Prostate gland (tissue), 2 donors: ENCODE measurements around the gene MARK2. TPM values are rescaled to one million over a fixed set of nuclear protein-coding genes. Genes with fewer than 3 reads are reported as not detected.

Source experiments
- DNase-seq: peaks from one replicate; pipeline ENCODE4 v3.0.0-alpha.2; 2019; ENCODE audit warnings: low spot score
- H3K27ac ChIP-seq, 2 donors: fragments of 200-600 bp; sonication (generic); 2 replicates each; pipeline ENCODE4 v1.5.1; 2017 to 2019
- H3K27me3 ChIP-seq: fragments of 200-600 bp; sonication (generic); replicated peaks from 2 replicates; pipeline ENCODE4 v1.5.1; 2019; ENCODE audit not compliant: insufficient read depth
- H3K36me3 ChIP-seq, 2 donors: fragments of 200-600 bp; sonication (generic); 1 replicate in 1 of 2; 2 replicates in 1 of 2; pipeline versions ENCODE4 v1.5.1 to v1.8.1; 2017 to 2019
- H3K4me1 ChIP-seq: fragments of 200-600 bp; sonication (generic); replicated peaks from 2 replicates; pipeline ENCODE4 v1.5.1; 2019
- H3K4me3 ChIP-seq, 2 donors: fragments of 200-600 bp; sonication (generic); 2 replicates each; pipeline ENCODE4 v1.5.1; 2017 to 2019
- H3K9me3 ChIP-seq: fragments of 200-600 bp; sonication (generic); 2 replicates; pipeline ENCODE4 v1.5.1; 2017
- POLR2A ChIP-seq: fragments of 450-650 bp; IDR thresholded peaks from one replicate; pipeline ENCODE4 v1.6.1; 2016; ENCODE audit warnings: antibody characterized with exemption, mild to moderate bottlenecking
- POLR2AphosphoS5 ChIP-seq: sonication (generic); formaldehyde crosslinking; IDR thresholded peaks from one replicate; pipeline ENCODE4 v1.6.1; 2017; ENCODE audit warnings: antibody characterized with exemption
- WGBS: methylation state at CpG from one replicate; pipeline ENCODE4 v1.1.5; 2018; 5-methylcytosine and 5-hydroxymethylcytosine counted together
- intact Hi-C: fragments of 100-400 bp; cut with DNase I; formaldehyde crosslinking; loops from one replicate; pipeline ENCODE4 v1.14.2; 2022
- total RNA-seq, 2 donors: library from RNA; depleted of rRNA; stranded (reverse); fragments of >200 nt; gene quantifications; one replicate each; pipeline ENCODE4 v1.1.0, GENCODE V29; 2016
- TF ChIP-seq, protein P1 (sequence below), 4 experiments: fragments of 200-600 bp in 2 of 4; fragments of 450-650 bp in 2 of 4; sonication (generic) in 2 of 4; IDR thresholded peaks; 1 replicate in 3 of 4; 2 replicates in 1 of 4; pipeline ENCODE4 v1.5.1; 2016 to 2019; ENCODE audit warnings: antibody characterized with exemption in 4 of 4, mild to moderate bottlenecking in 2 of 4, moderate library complexity in 2 of 4

The MARK2 gene
- total RNA-seq, 2 donors from 2014 or later: 65.4 to 67.2 TPM

DNA sequence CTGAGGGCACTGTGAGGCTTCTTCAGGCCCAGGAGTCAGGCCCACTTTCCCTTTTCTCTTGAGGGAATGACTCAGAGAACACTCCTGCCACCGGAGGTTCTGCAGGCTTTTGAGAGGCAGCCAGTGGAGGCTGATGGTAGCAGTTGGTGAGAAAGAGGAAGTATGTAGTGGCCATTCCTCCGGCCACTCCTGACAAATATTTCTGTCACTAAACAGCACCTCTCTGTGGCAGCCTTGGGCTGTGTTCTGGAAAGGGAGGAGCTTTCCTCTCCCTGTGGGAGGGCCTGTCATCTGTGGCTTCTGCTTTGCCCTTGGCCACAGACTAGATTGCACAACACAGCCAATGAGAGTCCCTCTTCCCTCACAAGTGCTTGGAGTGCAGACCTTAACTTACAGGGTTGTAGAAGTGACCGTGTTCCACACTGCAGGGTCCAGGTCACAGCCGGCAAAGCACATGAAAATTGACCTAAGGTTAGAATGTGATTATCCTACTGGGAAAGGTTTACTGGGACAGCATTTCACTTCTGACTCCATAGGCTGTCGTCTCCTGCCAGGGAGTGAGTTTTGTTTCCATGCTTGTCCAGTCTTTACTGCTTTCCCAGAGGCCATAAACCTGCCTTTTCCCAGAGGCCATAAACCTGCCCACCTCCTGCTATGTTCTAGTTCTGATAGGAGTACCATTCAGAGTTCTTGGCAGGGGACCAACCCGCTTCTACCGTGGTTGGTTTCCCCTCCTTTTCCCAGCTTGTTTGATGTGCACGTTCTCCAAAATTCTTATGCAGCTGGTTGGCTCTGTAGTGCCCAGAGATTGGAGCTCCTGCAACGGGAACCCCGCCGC is 33.3 kb downstream of the MARK2 start:
- Histone ChIP-seq H3K9me3 (no peaks in the 10 kb centered on the region), H3K36me3 (no peaks in the 10 kb centered on the region), H3K27ac (peak overlapping the region; percentile 39 to 83), H3K27me3 (no peaks in the 10 kb centered on the region), H3K4me3 (peak overlapping the region in 1 of 2 donors; percentile 11), H3K4me1 (peaks cover 44% of the 10 kb centered on the region)
- DNase-seq: peak; percentile 92
- TF ChIP-seq POLR2AphosphoS5 (peak; percentile 94), POLR2A (peak; percentile 40)
- TF ChIP-seq, protein P1, sequence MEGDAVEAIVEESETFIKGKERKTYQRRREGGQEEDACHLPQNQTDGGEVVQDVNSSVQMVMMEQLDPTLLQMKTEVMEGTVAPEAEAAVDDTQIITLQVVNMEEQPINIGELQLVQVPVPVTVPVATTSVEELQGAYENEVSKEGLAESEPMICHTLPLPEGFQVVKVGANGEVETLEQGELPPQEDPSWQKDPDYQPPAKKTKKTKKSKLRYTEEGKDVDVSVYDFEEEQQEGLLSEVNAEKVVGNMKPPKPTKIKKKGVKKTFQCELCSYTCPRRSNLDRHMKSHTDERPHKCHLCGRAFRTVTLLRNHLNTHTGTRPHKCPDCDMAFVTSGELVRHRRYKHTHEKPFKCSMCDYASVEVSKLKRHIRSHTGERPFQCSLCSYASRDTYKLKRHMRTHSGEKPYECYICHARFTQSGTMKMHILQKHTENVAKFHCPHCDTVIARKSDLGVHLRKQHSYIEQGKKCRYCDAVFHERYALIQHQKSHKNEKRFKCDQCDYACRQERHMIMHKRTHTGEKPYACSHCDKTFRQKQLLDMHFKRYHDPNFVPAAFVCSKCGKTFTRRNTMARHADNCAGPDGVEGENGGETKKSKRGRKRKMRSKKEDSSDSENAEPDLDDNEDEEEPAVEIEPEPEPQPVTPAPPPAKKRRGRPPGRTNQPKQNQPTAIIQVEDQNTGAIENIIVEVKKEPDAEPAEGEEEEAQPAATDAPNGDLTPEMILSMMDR (IDR thresholded peaks at IDR 0.05): peak in 3 of 4 experiments; percentile 59 to 85 (median 69)
- intact Hi-C loops: no loop called here
- 6% methylated on average over 11 of the region's 11 CpGs for WGBS

DNA sequence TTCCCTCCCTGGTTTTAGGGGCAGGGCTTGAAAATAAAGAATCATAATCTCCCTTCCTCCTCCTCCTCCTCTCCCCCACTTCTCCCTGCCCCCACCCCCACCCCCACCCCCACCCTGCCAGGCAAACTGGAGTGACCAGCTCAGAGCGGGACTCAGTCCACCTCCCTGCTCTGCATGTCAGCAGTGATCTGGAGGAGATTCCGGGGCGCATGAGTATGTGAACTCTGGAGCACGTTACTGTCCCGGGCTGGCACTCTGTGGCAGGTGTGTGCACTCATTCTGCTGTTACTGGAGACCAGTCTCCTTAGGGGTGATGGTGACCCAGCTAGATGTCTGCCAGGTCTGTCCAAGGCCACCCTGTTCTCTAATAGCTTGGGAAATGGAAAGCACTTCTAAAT is 33.9 kb downstream of the MARK2 start:
- TF ChIP-seq POLR2AphosphoS5: no peak
- Histone ChIP-seq H3K27me3 (no peaks in the 10 kb centered on the region), H3K27ac (peak overlapping the region; percentile 39 to 83), H3K36me3 (no peaks in the 10 kb centered on the region), H3K4me1 (peaks cover 41% of the 10 kb centered on the region), H3K4me3 (peak overlapping the region in 1 of 2 donors; percentile 11), H3K9me3 (no peaks in the 10 kb centered on the region)
- 41% methylated on average over 5 of the region's 5 CpGs for WGBS
- intact Hi-C loops: no loop called here
- DNase-seq: peak; percentile 38

DNA sequence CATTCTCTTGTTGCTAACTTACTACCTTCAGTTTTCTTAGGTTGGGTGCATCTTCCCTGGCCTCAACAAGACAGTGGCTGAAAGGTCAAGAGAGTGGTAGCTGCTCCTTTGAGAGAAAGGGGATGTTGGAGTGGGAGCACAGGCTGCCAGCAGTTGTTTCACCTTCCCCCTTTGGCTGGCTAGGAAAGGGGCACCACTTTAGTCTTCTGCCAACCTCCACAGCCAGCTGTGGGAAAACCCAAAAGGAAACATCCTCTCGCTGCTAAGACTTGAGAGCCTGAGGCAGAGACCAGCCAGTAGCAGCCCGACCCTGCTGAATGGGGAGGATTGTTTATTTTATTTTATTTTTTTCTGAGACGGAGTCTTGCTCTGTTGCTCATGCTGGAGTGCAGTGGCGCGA is 34.4 kb downstream of the MARK2 start:
- Histone ChIP-seq H3K4me3 (no peak overlapping the region), H3K27ac (peak overlapping the region; percentile 39 to 83), H3K9me3 (no peaks in the 10 kb centered on the region), H3K36me3 (no peaks in the 10 kb centered on the region), H3K27me3 (no peaks in the 10 kb centered on the region), H3K4me1 (peaks cover 40% of the 10 kb centered on the region)
- TF ChIP-seq, protein P1 (IDR thresholded peaks at IDR 0.05): no peak
- TF ChIP-seq POLR2A: no peak
- no peak for TF ChIP-seq POLR2AphosphoS5
- WGBS: 40% methylated on average over 5 of the region's 5 CpGs
- intact Hi-C loops: no loop called here
- DNase-seq: no peak

DNA sequence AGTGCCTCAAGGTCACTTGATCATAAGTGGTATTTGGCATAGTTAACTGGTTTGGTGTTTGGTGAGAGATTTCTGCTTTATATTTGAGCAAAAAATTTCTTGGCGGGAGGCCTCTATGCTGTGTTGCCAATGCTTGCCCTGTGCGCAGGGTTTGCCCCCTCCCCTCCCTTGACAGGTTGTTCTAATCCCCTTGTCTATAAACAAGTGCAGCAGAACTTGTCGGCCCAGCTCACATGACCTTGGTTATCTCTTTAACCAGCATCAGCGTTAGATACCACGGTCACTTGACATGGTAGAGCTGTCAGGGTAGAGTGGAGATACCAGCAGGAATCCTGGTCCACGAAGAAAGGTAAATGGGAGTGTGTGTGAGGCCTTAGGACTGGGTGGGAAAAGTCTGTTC is 35.6 kb downstream of the MARK2 start:
- DNase-seq: peak; percentile 20
- WGBS: 28% methylated on average over 6 of the region's 6 CpGs
- peaks cover 34% of the 10 kb centered on the region for H3K4me1 ChIP-seq

DNA sequence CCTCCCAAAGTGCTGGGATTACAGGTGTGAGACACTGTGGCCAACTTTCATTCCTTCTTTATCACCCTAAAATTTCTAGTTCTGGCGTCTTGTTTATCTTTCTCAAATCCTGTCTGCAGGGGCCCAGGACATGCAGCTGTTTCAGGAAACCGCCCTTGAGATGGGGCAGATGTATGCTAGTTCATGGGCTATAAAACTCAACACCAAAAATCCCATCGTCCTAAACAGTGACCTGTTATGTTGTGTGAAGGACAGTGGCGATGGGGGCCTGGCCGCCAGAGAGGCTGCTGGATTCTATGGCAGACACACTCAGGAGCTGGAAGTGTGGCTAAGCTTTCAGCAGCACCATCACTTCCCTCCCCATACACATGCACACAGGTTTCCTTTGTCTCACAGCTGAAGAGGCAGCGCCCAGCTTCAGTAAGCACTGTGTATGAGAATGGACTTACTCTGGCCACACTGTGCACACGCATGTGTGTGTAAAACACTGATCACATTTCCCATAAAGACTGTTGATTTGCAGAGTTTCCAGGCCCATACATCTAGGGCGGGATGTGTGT is 36.7 kb downstream of the MARK2 start:
- WGBS: 89% methylated on average over 8 of the region's 8 CpGs
- no peaks in the 10 kb centered on the region for H3K9me3 ChIP-seq
- no peaks in the 10 kb centered on the region for H3K36me3 ChIP-seq
- no peaks in the 10 kb centered on the region for H3K27me3 ChIP-seq
- DNase-seq: no peak
- H3K4me1 ChIP-seq: peaks cover 27% of the 10 kb centered on the region
- H3K4me3 ChIP-seq: no peak overlapping the region
- no peak overlapping the region for H3K27ac ChIP-seq
- TF ChIP-seq, protein P1 (IDR thresholded peaks at IDR 0.05): no peak
- no peak for TF ChIP-seq POLR2AphosphoS5
- TF ChIP-seq POLR2A: no peak
- intact Hi-C loops: no loop called here

More for the DNA sequence above, 35.6 kb downstream of the MARK2 start:
- H3K4me3 ChIP-seq: no peak overlapping the region
- TF ChIP-seq, protein P1 (IDR thresholded peaks at IDR 0.05): no peak
- no peak for TF ChIP-seq POLR2A
- TF ChIP-seq POLR2AphosphoS5: peak; percentile 39
- H3K36me3 ChIP-seq: no peaks in the 10 kb centered on the region
- H3K9me3 ChIP-seq: no peaks in the 10 kb centered on the region
- intact Hi-C loops: no loop called here
- peak overlapping the region; percentile 13 to 83 for H3K27ac ChIP-seq
- no peaks in the 10 kb centered on the region for H3K27me3 ChIP-seq
